ENCODE data around the gene HLA-E.

HLA-E gene

DNA sequence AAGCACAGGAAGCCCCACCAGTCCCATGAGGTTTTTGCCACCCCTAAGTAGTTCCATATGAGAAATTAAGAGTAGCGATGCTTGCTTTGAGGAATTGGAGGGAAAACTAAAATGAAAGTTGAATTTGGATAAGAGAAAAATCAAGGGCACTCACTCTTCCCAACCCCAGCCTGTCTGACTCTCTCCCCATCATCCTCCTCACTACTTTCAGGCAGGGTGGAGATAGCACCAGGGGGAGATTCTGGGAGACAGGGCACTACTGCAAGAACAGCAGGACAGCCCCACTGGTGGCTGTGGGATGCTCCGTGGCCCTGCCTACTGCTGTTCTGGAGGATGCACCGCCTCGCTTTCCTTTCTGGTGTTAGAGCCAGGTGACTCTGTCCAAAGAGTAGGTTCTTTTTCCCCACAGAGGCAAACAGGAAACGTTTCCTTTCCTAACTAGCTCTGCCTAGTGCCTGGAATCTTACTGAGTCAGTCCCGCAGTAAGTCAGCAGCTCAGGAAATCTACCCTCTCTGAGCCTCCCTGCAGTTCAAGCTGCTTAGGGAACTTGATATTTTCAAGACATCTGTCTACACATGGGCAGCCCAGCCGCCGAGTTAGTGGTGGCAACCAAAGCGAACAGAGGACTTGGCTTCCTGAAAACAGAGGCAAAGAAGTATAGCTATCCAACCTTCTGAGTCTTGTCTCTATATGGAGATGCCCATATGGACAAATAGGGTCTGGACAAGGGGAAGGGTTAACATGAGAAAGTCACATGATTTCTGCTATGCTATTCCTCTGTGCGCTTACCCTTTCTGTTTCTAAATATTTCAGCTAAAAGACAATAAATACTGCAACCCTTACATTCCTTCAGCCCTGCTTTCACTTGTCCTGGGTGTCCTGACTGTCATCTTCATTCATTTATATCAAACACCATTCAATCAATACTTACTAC, 11.4 kb downstream of the HLA-E start:
- TF ChIP-seq, protein P1, sequence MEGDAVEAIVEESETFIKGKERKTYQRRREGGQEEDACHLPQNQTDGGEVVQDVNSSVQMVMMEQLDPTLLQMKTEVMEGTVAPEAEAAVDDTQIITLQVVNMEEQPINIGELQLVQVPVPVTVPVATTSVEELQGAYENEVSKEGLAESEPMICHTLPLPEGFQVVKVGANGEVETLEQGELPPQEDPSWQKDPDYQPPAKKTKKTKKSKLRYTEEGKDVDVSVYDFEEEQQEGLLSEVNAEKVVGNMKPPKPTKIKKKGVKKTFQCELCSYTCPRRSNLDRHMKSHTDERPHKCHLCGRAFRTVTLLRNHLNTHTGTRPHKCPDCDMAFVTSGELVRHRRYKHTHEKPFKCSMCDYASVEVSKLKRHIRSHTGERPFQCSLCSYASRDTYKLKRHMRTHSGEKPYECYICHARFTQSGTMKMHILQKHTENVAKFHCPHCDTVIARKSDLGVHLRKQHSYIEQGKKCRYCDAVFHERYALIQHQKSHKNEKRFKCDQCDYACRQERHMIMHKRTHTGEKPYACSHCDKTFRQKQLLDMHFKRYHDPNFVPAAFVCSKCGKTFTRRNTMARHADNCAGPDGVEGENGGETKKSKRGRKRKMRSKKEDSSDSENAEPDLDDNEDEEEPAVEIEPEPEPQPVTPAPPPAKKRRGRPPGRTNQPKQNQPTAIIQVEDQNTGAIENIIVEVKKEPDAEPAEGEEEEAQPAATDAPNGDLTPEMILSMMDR (conservative IDR thresholded peaks at IDR 0.05; ENCODE audit: low read length), result no peak
- peak; percentile 45 for DNase-seq (ENCODE audit: low read depth)
- no peak overlapping the region for H3K4me3 ChIP-seq (ENCODE audit: low read length)

DNA sequence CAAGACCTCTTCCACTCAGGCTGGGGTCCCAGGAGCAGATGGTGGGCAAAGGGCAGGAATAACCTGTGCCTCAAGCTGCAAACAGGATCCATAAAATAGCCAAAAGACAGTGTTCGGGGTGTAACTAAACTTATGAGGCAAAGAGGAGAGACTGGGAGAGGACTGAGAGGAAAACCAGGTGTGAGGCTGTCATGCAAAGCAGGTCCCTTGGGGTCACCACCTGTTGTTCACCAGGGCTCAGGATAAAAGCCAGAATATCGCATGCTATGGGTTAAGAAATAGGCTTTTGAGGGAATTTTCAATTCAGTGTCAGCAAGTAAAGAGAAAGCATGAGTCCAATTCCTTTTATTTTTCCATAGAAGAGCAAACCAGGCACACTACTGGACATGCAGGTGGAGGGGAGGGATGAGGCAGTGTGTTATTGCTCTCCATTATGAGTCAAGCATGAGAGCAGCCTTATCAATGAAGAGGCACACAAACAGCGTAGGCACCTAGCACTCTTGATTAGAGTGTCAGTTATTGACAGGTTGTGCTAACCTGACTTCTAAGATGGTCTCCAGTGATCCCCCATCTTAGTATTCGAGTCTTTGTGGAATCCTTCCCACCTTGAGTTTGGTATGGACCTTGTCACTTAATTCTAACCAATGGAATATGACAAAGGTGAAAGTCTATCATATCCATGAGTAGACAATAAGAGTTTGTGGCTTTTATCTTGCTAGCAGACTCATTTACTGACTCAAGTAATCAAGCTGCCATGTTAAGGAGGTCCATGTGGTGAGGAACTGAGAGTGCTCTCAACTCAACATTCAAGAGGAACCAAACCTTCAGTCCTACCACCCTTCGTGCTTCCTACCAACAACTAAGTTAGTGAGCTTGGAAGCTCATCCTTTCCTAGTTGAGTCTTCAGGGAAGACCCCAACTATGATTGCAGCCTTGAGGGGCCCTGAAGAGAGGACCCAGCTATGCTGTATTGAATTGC, 18.8 kb downstream of the HLA-E start:
- no peak for DNase-seq (ENCODE audit: low read depth)
- H3K4me3 ChIP-seq (ENCODE audit: low read length), result no peak overlapping the region
- TF ChIP-seq, protein P1 (conservative IDR thresholded peaks at IDR 0.05; ENCODE audit: low read length), result no peak

DNA sequence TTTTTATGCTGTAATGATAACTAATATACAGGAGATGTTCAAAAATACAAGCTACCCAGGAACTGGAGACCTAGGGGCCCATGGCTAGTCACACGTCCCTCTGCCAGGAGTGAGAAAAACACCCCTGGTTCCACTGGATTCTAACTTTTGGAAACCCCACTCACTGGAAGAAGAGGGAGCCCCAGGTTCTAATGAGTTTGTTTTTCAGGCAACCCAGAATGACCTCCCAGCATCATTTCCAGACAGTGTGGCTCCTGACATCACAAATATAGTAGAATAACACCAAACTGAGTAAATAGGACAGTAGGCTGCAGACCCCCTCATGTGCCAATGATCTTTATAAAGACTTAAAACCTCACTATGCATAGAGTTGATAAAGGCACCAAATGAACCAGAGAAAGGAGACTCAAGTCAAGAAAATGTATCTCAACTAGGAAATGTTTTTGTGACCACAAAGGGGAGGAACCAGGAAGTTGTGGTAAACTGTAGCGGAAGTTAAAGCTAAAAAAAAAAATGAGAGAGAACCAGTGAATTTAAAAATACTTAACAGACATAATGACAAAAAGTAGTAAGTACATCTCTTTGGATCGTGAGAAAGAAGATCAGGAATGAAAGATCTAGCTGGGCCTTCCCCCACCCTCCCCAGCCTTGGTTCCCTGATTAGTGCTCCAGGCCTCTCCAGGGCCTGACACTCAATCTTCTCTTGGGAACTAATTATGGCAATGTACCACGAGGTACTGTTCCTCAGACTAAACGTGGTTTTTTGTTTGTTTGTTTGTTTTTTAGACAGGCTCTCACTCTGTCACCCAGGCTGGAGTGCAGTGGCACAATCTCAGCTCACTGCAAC, 19.8 kb downstream of the HLA-E start:
- peak; percentile 42 for DNase-seq (ENCODE audit: low read depth)
- H3K4me3 ChIP-seq (ENCODE audit: low read length), result no peak overlapping the region
- TF ChIP-seq, protein P1 (conservative IDR thresholded peaks at IDR 0.05; ENCODE audit: low read length), result no peak

DNA sequence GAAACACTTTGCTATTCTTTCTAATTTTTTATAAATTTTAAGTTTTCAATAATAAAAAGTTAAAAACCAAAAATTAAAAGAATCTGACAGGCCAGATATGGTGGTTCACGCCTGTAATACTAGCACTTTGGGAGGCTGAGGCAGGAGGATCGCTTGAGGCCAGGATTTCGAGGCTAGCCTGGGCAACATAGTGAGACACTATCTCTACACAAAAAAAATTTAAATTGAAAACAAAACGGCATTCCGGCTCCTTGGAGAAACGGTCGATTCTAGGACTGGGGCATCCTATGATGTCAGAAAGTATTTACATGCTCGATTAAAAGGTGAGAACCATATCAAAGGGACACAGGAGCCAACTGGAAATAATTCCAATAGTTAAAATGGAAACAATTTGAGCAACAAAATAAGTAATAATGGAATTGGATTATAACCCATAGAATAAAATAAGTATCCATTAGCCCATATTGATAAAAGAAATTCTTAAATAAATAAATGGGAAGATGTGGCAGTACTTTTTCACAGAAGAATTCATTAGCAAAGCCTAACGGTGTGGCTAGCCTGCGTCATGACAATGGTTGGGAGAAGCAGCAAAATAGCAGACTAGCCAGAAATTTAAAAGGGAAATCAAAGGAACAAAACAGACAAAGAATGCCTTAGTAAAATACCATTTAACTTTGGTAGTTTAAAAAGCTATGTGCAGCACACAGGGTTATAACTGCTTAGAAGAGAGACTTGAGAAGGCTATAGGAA, 21.3 kb downstream of the HLA-E start:
- DNase-seq (ENCODE audit: low read depth), result no peak
- no peak overlapping the region for H3K4me3 ChIP-seq (ENCODE audit: low read length)
- TF ChIP-seq, protein P1 (conservative IDR thresholded peaks at IDR 0.05; ENCODE audit: low read length), result no peak

DNA sequence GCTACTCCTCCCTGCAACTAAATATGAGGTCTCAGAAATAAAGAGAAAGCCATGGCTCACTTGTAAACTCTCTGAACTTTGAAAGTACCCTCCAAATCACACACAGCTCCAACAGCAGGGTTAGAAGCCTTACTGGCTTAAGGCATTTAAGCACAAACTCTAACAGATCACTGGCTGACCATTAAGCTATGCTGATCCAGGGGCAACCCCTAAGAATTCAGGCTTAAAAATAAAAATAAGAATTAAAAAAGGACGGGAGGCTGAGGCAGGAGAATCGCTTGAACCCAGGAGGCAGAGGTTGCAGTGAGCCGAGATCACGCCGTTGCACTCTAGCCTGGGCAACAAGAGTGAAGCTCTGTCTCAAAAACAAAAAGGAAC, 21.8 kb downstream of the HLA-E start:
- DNase-seq (ENCODE audit: low read depth), result no peak
- TF ChIP-seq, protein P1 (conservative IDR thresholded peaks at IDR 0.05; ENCODE audit: low read length), result no peak
- no peak overlapping the region for H3K4me3 ChIP-seq (ENCODE audit: low read length)

DNA sequence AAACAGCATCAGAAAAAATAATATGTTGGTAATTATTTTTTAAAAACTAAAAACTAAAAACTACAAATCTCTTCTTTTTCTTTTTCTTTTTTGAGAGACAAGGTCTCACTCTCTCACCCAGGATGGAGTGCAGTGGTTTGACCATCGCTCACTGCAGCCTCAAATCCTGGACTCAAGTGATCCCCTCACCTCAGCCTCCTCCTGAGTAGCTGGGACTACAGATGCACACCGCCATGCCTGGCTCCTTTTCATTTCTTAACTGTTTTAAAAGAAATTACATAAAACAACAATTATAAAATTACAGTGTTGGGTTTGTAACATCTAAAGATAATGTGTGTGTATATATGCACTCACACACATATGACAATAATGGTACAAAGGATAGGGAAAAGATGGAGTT, 24.1 kb downstream of the HLA-E start:
- no peak overlapping the region for H3K4me3 ChIP-seq (ENCODE audit: low read length)
- no peak for DNase-seq (ENCODE audit: low read depth)
- TF ChIP-seq, protein P1 (conservative IDR thresholded peaks at IDR 0.05; ENCODE audit: low read length), result no peak

Measured in AG10803 (cell line).